ENCODE results near the gene HDDC2.

Gene HDDC2

GRCh38 chr6:125232466-125232865 lies 69.3 kb downstream of the HDDC2 start:
- DNase-seq = no peak

GRCh38 chr6:125231574-125232343 lies 70.0 kb downstream of the HDDC2 start:
- no peak for DNase-seq

- no peak for DNase-seq
These were observed 70.6 kb downstream of the HDDC2 start for GRCh38 chr6:125231133-125231532.

- no peak for DNase-seq
These were observed 71.1 kb downstream of the HDDC2 start for GRCh38 chr6:125230674-125231073.

GRCh38 chr6:125228981-125229479 lies 72.7 kb downstream of the HDDC2 start:
- no peak for DNase-seq

GRCh38 chr6:125227244-125227643 lies 74.5 kb downstream of the HDDC2 start:
- no peak for DNase-seq
